Activated CD8-positive, alpha-beta T cell treated with anti-CD3 and anti-CD28 coated beads, Interleukin-2, amount 10 ng/mL, durations not matched to agents 7 days and 5 days (primary cell): ENCODE data around the gene CERK. TPM values are rescaled to one million over a fixed set of nuclear protein-coding genes. Genes with fewer than 3 reads are reported as not detected.
"Not testable (repeated sequence)": the region's sequence is repeated elsewhere in the genome, so short reads cannot be mapped to it uniquely, and the experiment has no call there.

Source experiments
- ATAC-seq: fragments of 150-1000 bp; cut with Tn5 transposase; one replicate; pipeline ENCODE4 v1.10.0; 2021; ENCODE audit warnings: moderate library complexity
- CTCF ChIA-PET: fragments of 350-600 bp; sonication (Branson Sonifier 250); formaldehyde crosslinking; loops from one replicate; lab custom pipeline; 2021; ENCODE audit warnings: antibody characterized with exemption; lab: Charles Lee
- POLR2A ChIA-PET: fragments of 350-600 bp; sonication (Branson Sonifier 250); formaldehyde crosslinking; loops from one replicate; lab custom pipeline; 2021; ENCODE audit warnings: antibody characterized with exemption; lab: Charles Lee
- DNase-seq: peaks from one replicate; pipeline ENCODE4 v3.0.0-alpha.2; 2020
- H3K27ac Mint-ChIP-seq: one replicate; pipeline ENCODE4 v1.8.0; 2021; ENCODE audit warnings: mild to moderate bottlenecking, mixed read lengths
- H3K27me3 Mint-ChIP-seq: one replicate; pipeline ENCODE4 v1.8.0; 2021; ENCODE audit warnings: low read depth, mixed read lengths
- H3K36me3 Mint-ChIP-seq: one replicate; pipeline ENCODE4 v1.8.0; 2021; ENCODE audit warnings: low read depth, mixed read lengths
- H3K4me1 Mint-ChIP-seq: one replicate; pipeline ENCODE4 v1.8.0; 2021; ENCODE audit warnings: low read depth, mixed read lengths
- H3K4me3 Mint-ChIP-seq: one replicate; pipeline ENCODE4 v1.8.0; 2021; ENCODE audit warnings: mild to moderate bottlenecking, mixed read lengths
- H3K9me3 Mint-ChIP-seq: one replicate; pipeline ENCODE4 v1.8.0; 2022; ENCODE audit warnings: mixed read lengths; ENCODE audit not compliant: insufficient read depth
- total RNA-seq, 2 experiments: library from RNA; stranded (reverse); gene quantifications; one replicate each; pipeline ENCODE4 v1.2.3, GENCODE V29; 2021

Gene CERK
- total RNA-seq, 2 experiments from 2014 or later = 61.1 to 65.6 TPM

DNA sequence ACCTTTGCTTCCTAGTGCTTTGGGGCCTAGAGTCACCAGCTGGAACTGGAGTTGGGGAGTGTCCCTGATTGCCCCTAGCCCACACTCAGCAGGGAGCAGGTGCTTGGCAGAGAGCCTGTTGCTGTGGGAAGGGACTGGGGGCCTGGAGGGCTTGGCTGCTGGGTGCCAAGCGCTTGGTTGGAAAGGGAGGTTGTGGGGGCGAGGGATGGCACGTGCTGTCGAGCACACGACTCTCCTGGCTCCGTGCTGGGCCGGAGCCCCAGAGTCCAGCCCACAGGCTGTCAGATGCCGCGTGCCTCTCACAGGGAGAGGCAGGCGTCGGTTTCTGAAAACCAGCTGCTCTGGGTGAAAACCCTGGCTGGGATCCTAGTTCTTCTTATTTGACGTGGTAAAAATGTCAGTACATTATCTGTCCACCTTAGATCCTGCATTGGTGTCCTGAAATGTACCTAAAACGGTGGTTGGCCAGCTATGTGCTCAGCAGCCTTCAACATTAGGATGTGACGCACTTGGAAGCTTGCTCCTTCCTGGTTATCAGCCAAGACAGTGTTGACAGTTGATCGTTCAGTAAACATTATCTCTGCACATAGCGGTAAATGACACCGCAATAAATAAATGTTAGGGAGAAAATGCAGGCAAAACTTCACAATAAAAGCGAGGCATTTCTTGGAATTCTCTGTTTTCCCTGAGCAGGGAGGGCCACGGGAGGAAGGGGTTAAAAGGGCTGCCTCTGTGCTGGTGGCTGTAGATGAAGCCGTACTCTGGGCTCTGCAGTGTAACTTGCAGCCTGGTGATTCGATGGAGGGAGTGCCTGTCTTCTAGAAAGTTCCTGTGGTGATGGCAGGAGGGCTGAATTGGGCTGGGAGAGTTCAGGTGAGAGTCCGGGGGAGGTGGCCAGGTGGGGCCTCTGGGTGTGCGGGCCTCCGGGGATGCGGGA lies 88.6 kb downstream of the CERK start:
- CTCF ChIA-PET = no interaction called here
- H3K27ac Mint-ChIP-seq = no peak overlapping the region

DNA sequence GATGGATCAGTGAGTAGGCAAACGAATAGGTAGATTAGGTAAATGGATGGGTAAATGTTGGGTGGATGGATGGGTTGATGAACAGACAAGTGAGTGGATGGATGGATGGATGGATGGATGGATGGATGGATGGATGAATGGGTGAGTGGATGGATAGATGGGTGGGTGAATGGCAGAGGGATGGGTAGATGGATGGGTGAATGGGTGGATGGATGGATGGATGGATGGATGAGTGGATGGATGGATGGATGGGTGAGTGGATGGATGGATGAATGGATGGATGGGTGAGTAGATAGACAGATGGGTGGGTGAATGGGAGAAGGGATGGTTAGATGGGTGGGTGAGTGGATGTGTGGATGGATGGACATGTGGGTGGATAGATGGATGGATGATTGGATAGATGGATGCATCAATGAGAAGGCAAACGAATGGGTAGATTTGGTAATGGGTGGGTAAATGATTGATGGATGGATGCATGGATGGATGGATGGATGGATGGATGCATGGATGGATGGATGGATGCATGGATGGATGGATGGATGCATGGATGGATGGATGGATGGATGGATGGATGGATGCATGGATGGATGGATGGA lies 89.7 kb downstream of the CERK start:
- CTCF ChIA-PET, H3K27me3 Mint-ChIP-seq, POLR2A ChIA-PET, H3K36me3 Mint-ChIP-seq, H3K27ac Mint-ChIP-seq, DNase-seq, ATAC-seq, H3K4me3 Mint-ChIP-seq, H3K9me3 Mint-ChIP-seq: not testable (repeated sequence)
- H3K4me1 Mint-ChIP-seq = peaks cover 20% of the 10 kb centered on the region

More for the DNA sequence above, 88.6 kb downstream of the CERK start:
- Mint-ChIP-seq H3K27me3 (no peaks in the 10 kb centered on the region), H3K9me3 (no peaks in the 10 kb centered on the region), H3K36me3 (no peaks in the 10 kb centered on the region), H3K4me1 (peaks cover 27% of the 10 kb centered on the region), H3K4me3 (no peak overlapping the region)
- no peak for DNase-seq
- POLR2A ChIA-PET = no interaction called here
- no peak for ATAC-seq

DNA sequence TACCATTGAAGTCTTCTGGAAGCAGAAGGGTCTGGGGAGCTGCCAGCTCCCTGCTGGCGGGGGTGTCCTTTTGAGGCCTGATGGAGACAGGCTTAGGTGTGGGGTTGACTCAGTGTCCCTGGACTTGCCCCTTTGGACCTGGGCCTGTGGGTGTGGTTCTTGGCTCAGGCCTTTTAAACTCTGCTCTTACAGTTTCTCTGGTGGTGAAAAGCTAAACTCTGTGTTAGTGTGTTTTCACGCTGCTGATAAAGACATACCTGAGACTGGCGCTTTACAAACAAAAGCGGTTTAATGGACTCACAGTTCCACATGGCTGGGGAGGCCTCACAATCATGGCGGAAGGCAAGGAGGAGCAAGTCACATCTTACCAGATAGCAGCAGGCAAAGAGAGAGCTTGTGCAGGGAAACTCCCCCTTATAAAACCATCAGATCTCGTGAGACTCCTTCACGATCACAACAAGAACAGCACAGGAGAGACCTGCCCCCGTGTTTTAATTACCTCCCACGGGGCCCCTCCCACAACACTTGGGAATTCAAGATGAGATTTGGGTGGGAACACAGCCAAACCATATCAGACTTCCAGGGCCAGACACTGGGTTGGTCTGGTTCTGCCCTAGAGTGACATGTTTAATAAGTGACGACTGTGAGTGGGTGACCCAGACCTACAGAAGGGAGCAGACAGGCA lies 91.4 kb downstream of the CERK start:
- DNase-seq (no peak), ATAC-seq (no peak)
- ChIA-PET POLR2A (no interaction called here), CTCF (interaction anchor here (1.4 kb wide), 1 partner anchor 83 kb away, joined by 3 read pairs; no protein-coding TSS in a partner anchor)
- peaks cover 9% of the 10 kb centered on the region for H3K4me1 Mint-ChIP-seq
- H3K36me3 Mint-ChIP-seq = no peaks in the 10 kb centered on the region
- no peaks in the 10 kb centered on the region for H3K9me3 Mint-ChIP-seq
- H3K27ac Mint-ChIP-seq = no peak overlapping the region
- H3K27me3 Mint-ChIP-seq = no peaks in the 10 kb centered on the region
- no peak overlapping the region for H3K4me3 Mint-ChIP-seq

DNA sequence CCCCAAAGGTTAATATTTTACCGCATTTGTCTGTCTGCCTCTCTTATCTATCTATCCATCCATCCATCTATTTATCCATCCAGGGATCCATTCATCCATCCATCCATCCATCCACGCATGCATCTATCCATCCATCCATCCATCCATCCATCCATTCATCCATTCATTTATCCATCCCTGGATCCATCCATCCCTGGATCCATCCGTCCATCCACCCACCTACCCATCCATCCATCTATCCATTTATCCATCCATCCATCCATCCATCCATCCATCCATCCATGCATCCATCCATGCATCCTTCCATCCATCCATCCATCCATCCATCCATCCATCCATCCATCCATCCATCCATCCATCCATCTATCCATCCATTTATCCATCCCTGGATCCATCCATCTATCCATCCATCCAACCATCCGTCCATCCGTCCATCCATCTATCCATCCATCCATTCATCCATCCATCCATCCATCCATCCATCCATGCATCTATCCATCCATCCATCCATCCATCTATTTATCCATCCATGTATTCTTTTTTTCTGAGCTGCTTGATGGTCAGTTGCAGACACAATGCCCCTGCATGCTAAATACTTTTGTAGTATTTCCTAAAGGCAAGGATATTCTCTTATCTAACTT lies 95.1 kb downstream of the CERK start:
- H3K36me3 Mint-ChIP-seq, ATAC-seq, H3K9me3 Mint-ChIP-seq, H3K4me3 Mint-ChIP-seq, H3K27ac Mint-ChIP-seq, H3K4me1 Mint-ChIP-seq, DNase-seq, H3K27me3 Mint-ChIP-seq, POLR2A ChIA-PET, CTCF ChIA-PET: not testable (repeated sequence)

DNA sequence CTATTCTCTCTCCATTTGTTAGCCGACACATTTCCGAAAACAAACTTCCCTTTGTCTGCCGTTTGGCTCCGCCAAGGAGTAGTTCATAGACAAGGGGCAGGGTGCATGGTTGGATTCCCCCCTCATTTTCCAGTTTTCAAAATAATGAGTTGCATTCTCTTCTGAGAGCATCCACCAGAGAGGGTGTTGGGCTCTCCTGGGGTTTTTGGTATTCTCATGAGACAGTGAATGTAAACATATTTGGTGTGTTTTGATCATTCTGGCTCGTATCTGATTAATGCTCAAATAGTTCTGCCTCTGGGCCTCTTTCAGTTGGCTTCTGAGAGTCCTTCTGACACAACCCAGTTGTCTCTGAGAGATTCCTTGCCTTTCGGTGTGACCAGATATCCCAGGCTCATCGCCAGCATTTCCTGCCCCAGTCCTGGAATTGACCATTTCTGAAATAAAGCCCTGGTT lies 96.2 kb downstream of the CERK start:
- Mint-ChIP-seq H3K36me3 (no peaks in the 10 kb centered on the region), H3K27me3 (no peaks in the 10 kb centered on the region), H3K4me1 (no peaks in the 10 kb centered on the region), H3K27ac (no peak overlapping the region), H3K4me3 (no peak overlapping the region), H3K9me3 (no peaks in the 10 kb centered on the region)
- ChIA-PET POLR2A (no interaction called here), CTCF (no interaction called here)
- ATAC-seq (no peak), DNase-seq (no peak)

DNA sequence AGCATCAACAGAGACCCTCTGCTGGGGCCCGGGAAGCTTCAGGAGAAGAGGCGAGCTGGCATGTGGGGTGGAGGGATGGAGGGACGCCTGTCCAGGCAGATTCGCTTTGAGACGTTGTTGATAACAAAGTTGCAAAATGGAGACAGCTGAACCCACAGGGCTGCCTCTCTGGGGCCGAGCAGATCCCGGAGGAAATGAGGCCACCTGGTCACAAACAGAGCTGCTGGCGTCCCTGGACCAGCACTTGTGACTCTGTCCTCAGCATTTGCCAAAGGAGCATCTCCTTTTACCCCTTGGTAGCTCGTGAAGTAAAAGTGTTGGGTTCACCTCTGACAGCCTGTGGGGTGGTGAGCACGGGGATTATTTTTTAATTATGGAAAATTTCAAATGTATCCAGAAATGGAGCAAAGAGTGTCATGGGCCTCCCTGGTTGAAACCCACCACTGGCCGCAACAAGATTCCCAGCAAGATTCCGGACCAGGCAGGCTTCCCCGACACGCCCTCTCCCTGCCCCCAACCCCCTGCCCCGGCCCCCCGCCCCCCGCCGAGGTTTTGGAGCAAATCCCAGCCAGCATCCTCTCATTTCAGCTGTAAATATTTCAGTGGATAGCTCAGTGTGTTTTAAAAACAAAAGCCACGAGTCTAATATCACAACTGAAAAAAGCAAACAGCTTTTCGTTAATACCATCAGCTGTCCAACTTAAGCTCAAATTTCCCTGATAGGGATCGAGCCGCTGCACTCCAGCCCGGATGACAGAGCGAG lies 97.6 kb downstream of the CERK start:
- ATAC-seq = no peak
- no peak overlapping the region for H3K4me3 Mint-ChIP-seq
- no peak for DNase-seq
- H3K9me3 Mint-ChIP-seq = no peaks in the 10 kb centered on the region
- CTCF ChIA-PET = interaction anchor here (0.6 to 1.0 kb wide), 2 partner anchors 15 to 77 kb away, joined by 3 read pairs; no protein-coding TSS in a partner anchor
- H3K4me1 Mint-ChIP-seq = no peaks in the 10 kb centered on the region
- H3K27me3 Mint-ChIP-seq = no peaks in the 10 kb centered on the region
- H3K27ac Mint-ChIP-seq = no peak overlapping the region
- H3K36me3 Mint-ChIP-seq = no peaks in the 10 kb centered on the region
- POLR2A ChIA-PET = no interaction called here

DNA sequence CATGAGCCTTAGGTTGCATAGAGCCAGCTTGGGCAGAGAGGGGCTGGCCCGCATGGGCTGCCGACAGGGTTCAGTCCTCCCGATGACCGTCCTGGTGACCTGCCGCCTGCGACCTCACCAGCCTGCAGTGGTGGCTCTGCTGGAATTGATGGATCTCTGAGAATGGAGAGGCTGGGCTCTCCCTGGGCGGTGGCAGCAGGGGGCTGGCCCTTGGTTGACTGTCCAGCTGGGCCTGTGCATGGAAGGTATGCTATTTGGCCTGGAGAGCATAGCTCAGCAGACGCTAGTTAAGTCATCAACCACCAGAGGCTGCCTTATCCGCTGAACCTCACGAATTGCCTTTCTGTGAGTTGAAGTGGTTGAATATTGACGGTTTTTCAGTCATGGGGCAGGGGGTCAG lies 98.2 kb downstream of the CERK start:
- no peaks in the 10 kb centered on the region for H3K27me3 Mint-ChIP-seq
- H3K36me3 Mint-ChIP-seq = no peaks in the 10 kb centered on the region
- H3K9me3 Mint-ChIP-seq = no peaks in the 10 kb centered on the region
- no peak overlapping the region for H3K4me3 Mint-ChIP-seq
- ChIA-PET CTCF (interaction anchor here (1.0 kb wide), 1 partner anchor 76 kb away, joined by 3 read pairs; no protein-coding TSS in a partner anchor), POLR2A (no interaction called here)
- no peaks in the 10 kb centered on the region for H3K4me1 Mint-ChIP-seq
- DNase-seq = no peak
- no peak overlapping the region for H3K27ac Mint-ChIP-seq
- no peak for ATAC-seq

DNA sequence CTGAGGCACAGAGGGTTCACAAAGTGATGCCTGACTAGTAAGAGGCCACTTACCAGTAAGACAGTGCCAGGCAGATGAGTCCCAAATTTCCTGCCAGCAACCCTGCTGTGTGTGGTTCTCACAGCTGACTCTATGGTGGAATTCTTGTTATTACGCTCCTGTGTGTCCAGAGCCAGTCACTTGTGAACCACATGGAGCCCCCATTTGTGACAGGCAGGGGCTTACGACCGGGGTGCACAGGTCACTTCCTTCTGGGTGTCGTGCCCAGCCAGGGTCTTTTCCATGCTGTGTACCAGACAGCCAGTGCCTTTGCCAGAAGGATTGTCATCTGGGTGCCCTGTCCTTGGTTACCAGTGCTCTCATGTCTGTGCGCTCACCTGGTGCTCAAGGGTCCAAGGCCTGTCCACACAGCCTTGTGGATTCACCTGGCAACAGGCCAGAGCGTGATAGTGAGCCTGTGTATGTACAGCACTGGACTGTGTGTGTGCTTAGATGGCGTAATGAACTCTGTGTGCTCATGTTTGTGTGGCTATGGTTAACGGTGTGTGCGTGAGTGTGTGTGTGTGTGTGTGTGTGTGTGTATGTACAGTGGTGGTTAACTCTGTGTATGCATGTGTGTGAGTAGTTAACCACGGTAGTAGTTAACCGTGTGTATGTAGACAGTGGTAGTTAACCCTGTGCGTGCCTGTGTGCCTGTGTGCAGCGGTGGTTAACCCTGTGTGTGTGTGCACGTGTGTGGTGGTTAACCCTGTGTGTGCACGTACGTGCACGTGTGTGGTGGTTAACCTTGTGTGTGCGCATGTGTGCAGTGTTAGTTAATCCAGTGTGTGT lies 99.2 kb downstream of the CERK start:
- H3K27ac Mint-ChIP-seq = no peak overlapping the region
- POLR2A ChIA-PET = no interaction called here
- no peak for ATAC-seq

DNA sequence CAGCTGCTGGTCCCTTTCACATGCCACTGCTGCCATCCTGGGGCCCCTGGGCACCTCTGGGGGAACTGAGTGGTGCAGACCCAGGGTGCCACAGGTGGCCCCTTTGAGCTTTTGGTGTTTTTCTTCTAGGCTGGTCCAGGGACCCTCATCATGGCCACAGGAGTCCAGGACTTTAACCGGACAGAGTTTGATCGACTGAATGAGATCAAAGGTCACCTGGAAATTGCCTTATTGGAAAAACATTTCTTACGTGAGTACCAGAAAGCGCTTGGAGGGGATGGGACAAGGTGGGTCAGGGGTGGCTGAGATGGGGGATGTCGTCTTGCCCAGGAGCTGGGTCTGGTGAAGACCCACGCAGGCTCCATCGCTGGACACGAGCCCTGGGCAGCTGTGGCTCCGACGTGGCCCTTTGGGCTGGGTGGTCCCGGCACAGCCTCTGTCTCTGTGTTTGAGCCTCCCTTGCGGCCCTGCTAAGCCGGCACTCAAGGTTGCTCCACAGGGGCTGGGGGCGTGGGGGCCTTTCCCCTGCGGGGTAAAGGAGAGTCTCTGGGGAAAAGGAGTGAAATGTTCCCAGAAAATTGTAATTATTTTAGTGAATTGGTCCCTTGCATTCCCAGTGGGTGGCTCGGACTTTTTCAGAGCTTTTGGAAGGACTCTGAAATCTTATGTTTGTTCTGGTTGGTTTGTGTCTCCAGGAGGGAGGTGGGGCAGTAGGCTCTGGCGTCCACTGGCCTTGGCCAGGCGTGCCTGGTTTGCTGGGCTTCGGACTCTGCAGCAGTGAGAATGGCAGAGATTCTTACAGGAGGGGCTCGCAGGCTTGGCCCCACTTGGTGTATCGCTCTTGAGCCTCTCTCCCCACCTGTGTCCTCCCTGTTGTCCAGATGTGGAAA lies 100.1 kb downstream of the CERK start:
- Mint-ChIP-seq H3K4me1 (no peaks in the 10 kb centered on the region), H3K27me3 (no peaks in the 10 kb centered on the region), H3K27ac (no peak overlapping the region), H3K36me3 (no peaks in the 10 kb centered on the region), H3K4me3 (no peak overlapping the region), H3K9me3 (no peaks in the 10 kb centered on the region)
- POLR2A ChIA-PET = interaction anchor here (0.6 kb wide), 1 partner anchor 86 kb away, joined by 3 read pairs; no protein-coding TSS in a partner anchor
- no peak for DNase-seq
- CTCF ChIA-PET = no interaction called here
- ATAC-seq = no peak

More for the DNA sequence above, 99.2 kb downstream of the CERK start:
- Mint-ChIP-seq H3K27me3 (no peaks in the 10 kb centered on the region), H3K4me3 (no peak overlapping the region), H3K9me3 (no peaks in the 10 kb centered on the region), H3K36me3 (no peaks in the 10 kb centered on the region), H3K4me1 (no peaks in the 10 kb centered on the region)
- DNase-seq = no peak
- CTCF ChIA-PET = no interaction called here
